ENCODE results near the gene DTNB. TPM values are rescaled to one million over a fixed set of nuclear protein-coding genes. Genes with fewer than 3 reads are reported as not detected.

DTNB gene
- total RNA-seq, 4 donors from 2014 or later: 2.2 to 7.8 (median 3.9) TPM

DNA sequence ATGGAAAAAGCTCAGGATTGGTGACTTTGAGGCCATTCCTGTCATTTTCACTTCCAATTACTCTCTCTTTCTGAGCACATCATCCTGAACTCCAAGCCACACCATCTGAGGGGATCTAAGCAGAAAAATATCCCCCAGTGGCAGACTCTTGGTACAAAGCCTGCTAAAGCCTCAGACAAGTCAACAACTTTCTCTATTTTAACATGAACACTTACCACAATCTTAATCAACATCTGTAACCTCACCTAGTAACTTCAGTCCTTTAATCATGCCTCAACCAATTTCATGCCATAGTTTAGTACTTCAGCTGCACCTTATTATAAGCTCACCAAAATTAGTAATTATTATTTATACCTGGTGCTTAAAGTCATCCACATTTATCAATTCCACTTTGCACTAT is 128.9 kb downstream of the DTNB start:
- Histone ChIP-seq H3K4me3 (no peak overlapping the region), H3K9me3 (no peaks in the 10 kb centered on the region), H3K27ac (no peak overlapping the region), H3K4me1 (no peaks in the 10 kb centered on the region), H3K36me3 (no peaks in the 10 kb centered on the region), H3K27me3 (no peaks in the 10 kb centered on the region)
- no peak for DNase-seq
- TF ChIP-seq POLR2A (IDR thresholded peaks at IDR 0.05) (no peak), POLR2AphosphoS5 (IDR thresholded peaks at IDR 0.05) (no peak), EP300 (IDR thresholded peaks at IDR 0.05; ENCODE audit: low read depth) (no peak)
- TF ChIP-seq, protein P1, sequence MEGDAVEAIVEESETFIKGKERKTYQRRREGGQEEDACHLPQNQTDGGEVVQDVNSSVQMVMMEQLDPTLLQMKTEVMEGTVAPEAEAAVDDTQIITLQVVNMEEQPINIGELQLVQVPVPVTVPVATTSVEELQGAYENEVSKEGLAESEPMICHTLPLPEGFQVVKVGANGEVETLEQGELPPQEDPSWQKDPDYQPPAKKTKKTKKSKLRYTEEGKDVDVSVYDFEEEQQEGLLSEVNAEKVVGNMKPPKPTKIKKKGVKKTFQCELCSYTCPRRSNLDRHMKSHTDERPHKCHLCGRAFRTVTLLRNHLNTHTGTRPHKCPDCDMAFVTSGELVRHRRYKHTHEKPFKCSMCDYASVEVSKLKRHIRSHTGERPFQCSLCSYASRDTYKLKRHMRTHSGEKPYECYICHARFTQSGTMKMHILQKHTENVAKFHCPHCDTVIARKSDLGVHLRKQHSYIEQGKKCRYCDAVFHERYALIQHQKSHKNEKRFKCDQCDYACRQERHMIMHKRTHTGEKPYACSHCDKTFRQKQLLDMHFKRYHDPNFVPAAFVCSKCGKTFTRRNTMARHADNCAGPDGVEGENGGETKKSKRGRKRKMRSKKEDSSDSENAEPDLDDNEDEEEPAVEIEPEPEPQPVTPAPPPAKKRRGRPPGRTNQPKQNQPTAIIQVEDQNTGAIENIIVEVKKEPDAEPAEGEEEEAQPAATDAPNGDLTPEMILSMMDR (IDR thresholded peaks at IDR 0.05): no peak
- in situ Hi-C loops (cut with MboI; ENCODE audit: low pct_ligation_motif_present in 1 of 4, low pct_unique_long_range_greater_than_20kb in 1 of 4, low sequenced_read_pairs in 3 of 4): no loop called here
- intact Hi-C loops (cut with DNase I; ENCODE audit: low total_unique reads): no loop called here

DNA sequence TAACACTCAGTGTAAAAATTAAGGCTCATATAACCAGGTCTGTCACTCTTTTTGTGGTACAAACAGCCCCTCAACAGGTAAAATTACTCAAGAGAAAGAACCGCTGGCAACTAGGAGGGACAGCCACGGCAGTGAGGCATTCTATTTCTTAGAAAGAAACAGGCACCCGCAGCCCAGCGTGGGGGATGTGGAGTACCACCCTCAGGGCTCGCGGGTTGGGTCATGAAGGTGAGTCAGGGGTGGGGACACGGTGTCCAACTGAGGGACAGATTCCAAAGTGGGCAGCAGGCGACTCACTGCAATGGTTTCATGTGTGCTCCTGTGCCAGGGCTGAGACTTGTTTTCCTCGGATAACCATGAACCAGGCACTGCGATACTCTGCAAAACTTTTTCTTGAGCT is 129.4 kb downstream of the DTNB start:
- Histone ChIP-seq H3K27ac (no peak overlapping the region), H3K9me3 (no peaks in the 10 kb centered on the region), H3K4me3 (no peak overlapping the region), H3K36me3 (no peaks in the 10 kb centered on the region), H3K27me3 (no peaks in the 10 kb centered on the region), H3K4me1 (no peaks in the 10 kb centered on the region)
- 40 to 91% methylated on average over 1 to 10 of the region's 10 CpGs for WGBS, 2 donors (ENCODE audit: low coverage in 1 of 2)
- no peak for DNase-seq
- intact Hi-C loops (cut with DNase I; ENCODE audit: low total_unique reads): no loop called here
- in situ Hi-C loops (cut with MboI; ENCODE audit: low pct_ligation_motif_present in 1 of 4, low pct_unique_long_range_greater_than_20kb in 1 of 4, low sequenced_read_pairs in 3 of 4): no loop called here
- TF ChIP-seq, protein P1 (IDR thresholded peaks at IDR 0.05): no peak
- no peak for TF ChIP-seq POLR2AphosphoS5 (IDR thresholded peaks at IDR 0.05)
- no peak for TF ChIP-seq EP300 (IDR thresholded peaks at IDR 0.05; ENCODE audit: low read depth)
- no peak for TF ChIP-seq POLR2A (IDR thresholded peaks at IDR 0.05)

DNA sequence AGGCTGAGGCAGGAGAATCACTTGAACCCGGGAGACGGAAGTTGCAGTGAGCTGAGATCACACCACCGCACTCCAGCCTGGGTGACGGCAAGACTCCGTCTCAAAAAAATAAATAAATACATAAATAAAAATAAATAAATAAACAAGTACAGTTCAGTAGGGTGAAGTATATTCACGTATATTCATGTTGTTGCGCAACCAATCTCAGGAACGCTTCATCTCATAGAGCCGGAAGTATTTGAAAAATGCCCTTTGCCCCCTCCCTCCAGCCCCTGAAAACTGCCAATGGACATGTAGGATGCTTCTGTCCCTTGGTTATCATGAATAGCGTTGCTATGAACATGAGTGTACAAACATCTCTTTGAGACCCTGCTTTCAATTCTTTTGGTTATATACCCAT is 132.0 kb downstream of the DTNB start:
- H3K4me1 ChIP-seq: no peaks in the 10 kb centered on the region
- in situ Hi-C loops (cut with MboI; ENCODE audit: low pct_ligation_motif_present in 1 of 4, low pct_unique_long_range_greater_than_20kb in 1 of 4, low sequenced_read_pairs in 3 of 4): no loop called here
- no peaks in the 10 kb centered on the region for H3K36me3 ChIP-seq
- H3K9me3 ChIP-seq: no peaks in the 10 kb centered on the region
- H3K27ac ChIP-seq: no peak overlapping the region
- no peak for TF ChIP-seq POLR2AphosphoS5 (IDR thresholded peaks at IDR 0.05)
- TF ChIP-seq POLR2A (IDR thresholded peaks at IDR 0.05): no peak
- TF ChIP-seq, protein P1 (IDR thresholded peaks at IDR 0.05): no peak
- TF ChIP-seq EP300 (IDR thresholded peaks at IDR 0.05; ENCODE audit: low read depth): no peak
- intact Hi-C loops (cut with DNase I; ENCODE audit: low total_unique reads): no loop called here
- H3K4me3 ChIP-seq: no peak overlapping the region
- no peak for DNase-seq
- WGBS, 2 donors (ENCODE audit: low coverage in 1 of 2): 91 to 93% methylated on average over 8 to 10 of the region's 10 CpGs
- no peaks in the 10 kb centered on the region for H3K27me3 ChIP-seq

DNA sequence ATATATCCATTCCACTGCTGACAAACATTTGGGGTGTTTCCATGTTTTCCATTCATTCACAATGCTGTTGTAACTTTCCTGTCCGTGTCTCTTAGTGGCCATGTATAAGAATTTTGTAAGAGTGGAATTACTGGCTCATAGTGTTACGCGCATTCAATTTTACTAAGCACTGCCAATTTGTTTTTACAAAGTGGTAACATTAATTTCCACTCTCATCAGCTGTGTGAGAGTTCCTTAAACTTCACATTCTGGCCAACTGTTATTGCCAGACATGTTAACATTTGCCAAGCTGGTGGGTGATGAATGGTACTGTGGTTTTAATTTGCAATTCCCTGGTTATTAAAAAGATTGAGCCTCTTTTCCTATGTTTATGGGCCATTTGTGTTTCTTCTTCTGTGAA is 134.2 kb downstream of the DTNB start:
- H3K27me3 ChIP-seq: no peaks in the 10 kb centered on the region
- DNase-seq: no peak
- H3K27ac ChIP-seq: no peak overlapping the region
- H3K4me3 ChIP-seq: no peak overlapping the region
- no peaks in the 10 kb centered on the region for H3K9me3 ChIP-seq
- H3K36me3 ChIP-seq: no peaks in the 10 kb centered on the region
- WGBS, 2 donors (ENCODE audit: low coverage in 1 of 2): 74 to 86% methylated on average over 3 of the region's 3 CpGs
- TF ChIP-seq EP300 (IDR thresholded peaks at IDR 0.05; ENCODE audit: low read depth) (no peak), POLR2A (IDR thresholded peaks at IDR 0.05) (no peak), POLR2AphosphoS5 (IDR thresholded peaks at IDR 0.05) (no peak)
- TF ChIP-seq, protein P1 (IDR thresholded peaks at IDR 0.05): no peak
- in situ Hi-C loops (cut with MboI; ENCODE audit: low pct_ligation_motif_present in 1 of 4, low pct_unique_long_range_greater_than_20kb in 1 of 4, low sequenced_read_pairs in 3 of 4): no loop called here
- intact Hi-C loops (cut with DNase I; ENCODE audit: low total_unique reads): no loop called here
- no peaks in the 10 kb centered on the region for H3K4me1 ChIP-seq
